Endothelial cell of umbilical vein (primary cell): ENCODE data around the gene SLC31A2.

Source experiments
- EZH2 ChIP-seq: IDR thresholded peaks from 2 replicates; pipeline ENCODE4 v1.6.1; 2012; ENCODE audit warnings: borderline replicate concordance, low read depth, mild to moderate bottlenecking, moderate library complexity, low read length, inconsistent platforms; ENCODE audit not compliant: severe bottlenecking
- POLR2AphosphoS5 ChIP-seq: IDR thresholded peaks from 2 replicates; pipeline ENCODE4 v1.6.1; 2012; ENCODE audit warnings: low read depth, mild to moderate bottlenecking, control low read depth, low read length, moderate library complexity; ENCODE audit not compliant: insufficient read depth
- TF ChIP-seq, protein P1 (sequence below), 2 donors: IDR thresholded peaks; 1 replicate in 1 of 2; 2 replicates in 1 of 2; pipeline ENCODE4 v1.5.1; 2011; ENCODE audit warnings: low read length in 2 of 2, mild to moderate bottlenecking in 2 of 2, moderate library complexity in 2 of 2, control low read depth in 1 of 2, inconsistent platforms in 1 of 2, low read depth in 1 of 2; ENCODE audit not compliant: insufficient read depth in 1 of 2; ENCODE audit errors: extremely low read depth in 1 of 2

DNA sequence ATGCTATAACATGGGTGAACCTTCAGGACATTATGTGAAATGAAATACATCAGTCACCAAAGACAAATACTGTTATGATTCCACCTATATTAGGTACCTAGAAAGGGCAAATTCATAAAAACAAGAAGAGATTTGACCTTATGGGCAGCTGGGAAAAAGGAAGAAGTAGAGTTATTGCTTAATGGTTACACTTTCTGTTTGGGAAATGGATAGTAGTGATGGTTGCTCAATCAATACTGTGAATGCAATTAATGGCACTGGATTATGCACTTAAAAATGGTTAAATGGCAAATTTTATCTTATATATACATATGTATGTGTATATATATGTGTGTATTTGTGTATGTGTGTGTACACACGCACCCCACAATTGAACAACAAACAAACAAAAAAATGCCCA is 55.1 kb downstream of the SLC31A2 start:
- TF ChIP-seq, protein P1, sequence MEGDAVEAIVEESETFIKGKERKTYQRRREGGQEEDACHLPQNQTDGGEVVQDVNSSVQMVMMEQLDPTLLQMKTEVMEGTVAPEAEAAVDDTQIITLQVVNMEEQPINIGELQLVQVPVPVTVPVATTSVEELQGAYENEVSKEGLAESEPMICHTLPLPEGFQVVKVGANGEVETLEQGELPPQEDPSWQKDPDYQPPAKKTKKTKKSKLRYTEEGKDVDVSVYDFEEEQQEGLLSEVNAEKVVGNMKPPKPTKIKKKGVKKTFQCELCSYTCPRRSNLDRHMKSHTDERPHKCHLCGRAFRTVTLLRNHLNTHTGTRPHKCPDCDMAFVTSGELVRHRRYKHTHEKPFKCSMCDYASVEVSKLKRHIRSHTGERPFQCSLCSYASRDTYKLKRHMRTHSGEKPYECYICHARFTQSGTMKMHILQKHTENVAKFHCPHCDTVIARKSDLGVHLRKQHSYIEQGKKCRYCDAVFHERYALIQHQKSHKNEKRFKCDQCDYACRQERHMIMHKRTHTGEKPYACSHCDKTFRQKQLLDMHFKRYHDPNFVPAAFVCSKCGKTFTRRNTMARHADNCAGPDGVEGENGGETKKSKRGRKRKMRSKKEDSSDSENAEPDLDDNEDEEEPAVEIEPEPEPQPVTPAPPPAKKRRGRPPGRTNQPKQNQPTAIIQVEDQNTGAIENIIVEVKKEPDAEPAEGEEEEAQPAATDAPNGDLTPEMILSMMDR (IDR thresholded peaks at IDR 0.05; ENCODE audit: extremely low read depth in 1 of 2, insufficient read depth in 1 of 2, low read depth in 1 of 2, low read length in 2 of 2), result no peak
- TF ChIP-seq EZH2, result no peak
- no peak for TF ChIP-seq POLR2AphosphoS5
